Activated CD8-positive, alpha-beta memory T cell treated with anti-CD3 and anti-CD28 coated beads, Interleukin-2, amount 50 U/mL, for 1 hour (primary cell): ENCODE measurements around the gene KCTD7.
"Not testable (repeated sequence)": the region's sequence is repeated elsewhere in the genome, so short reads cannot be mapped to it uniquely, and the experiment has no call there.

Experiments used
- DNase-seq: peaks from one replicate; pipeline ENCODE4 v3.0.0-alpha.2; 2020; ENCODE audit errors: extremely low read depth

Gene KCTD7

DNA sequence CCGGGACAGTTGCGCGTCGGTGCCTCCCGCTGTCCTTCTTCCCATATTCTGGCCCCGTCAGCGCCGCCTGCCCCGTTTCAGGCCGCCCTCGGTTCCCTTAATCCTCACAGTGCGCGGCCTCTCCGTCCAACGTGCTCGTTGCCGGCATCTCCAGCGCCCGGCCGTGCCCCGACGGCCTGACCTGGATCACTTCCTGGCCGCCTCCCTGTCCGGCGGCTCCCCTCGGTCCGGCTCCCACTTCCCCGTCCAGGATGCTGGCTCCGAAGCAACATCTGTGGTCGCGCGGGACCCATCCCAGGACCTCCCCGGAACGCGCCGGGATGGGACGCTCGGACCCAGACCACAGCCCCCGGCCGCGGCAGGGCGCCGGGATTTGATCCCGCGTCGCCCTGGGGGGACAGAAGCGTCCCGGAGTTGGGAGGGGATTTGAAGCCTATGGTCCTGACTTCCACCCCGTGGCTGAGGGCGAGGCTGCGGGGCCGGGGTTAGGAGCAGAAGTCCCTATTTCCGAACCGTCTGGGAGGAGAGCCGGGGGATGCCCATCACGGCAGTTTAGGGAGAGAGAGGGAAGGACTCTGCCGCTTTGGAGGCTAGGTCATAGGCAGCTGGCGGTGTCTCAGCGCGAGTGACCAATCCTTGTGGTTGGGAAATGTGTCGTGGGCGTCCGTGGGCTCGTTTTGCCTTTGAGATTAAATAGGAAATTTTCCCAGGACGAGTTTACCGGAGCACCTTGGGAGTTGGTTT is 53.8 kb downstream of the KCTD7 start:
- DNase-seq = no peak

GRCh38 chr7:66683094-66683769 is 54.6 kb downstream of the KCTD7 start:
- not testable (repeated sequence) for DNase-seq

DNA sequence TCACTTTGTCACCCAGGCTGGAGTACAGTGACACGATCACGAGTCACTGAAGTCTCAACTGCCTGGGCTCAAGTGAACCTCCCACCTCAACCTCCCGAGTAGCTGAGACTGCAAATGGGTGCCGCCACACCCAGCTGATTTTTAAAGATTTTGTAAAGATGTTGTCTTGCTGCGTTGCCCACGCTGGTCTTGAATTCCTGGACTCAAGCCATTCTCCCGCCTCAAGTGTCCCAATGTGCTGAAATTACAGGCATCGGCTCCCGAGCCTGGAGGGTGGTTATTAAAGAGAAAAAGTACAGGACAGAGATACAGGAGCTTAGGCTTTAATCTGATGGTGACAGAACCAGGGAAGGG is 55.1 kb downstream of the KCTD7 start:
- no peak for DNase-seq

- DNase-seq = not testable (repeated sequence)
These were observed 57.0 kb downstream of the KCTD7 start for GRCh38 chr7:66685663-66686062.

DNA sequence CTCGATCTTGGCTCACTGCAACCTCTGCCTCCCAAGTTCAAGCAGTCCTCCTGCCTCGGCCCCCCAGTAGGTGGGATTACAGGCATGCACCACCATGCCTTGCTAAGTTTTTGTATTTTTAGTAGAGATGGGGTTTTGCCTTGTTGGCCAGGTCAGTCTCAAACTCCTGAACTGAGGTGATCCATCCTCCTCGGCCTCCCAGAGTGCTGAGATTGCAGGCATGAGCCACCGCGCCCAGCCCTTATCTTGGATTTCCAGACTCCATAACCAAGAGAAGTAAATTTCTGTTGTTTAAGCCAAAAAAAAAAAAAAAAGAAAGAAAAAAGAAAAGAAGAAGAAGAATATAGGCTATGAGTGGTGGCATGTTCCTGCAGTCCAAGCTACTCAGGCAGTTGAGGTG is 58.5 kb downstream of the KCTD7 start:
- no peak for DNase-seq

DNA sequence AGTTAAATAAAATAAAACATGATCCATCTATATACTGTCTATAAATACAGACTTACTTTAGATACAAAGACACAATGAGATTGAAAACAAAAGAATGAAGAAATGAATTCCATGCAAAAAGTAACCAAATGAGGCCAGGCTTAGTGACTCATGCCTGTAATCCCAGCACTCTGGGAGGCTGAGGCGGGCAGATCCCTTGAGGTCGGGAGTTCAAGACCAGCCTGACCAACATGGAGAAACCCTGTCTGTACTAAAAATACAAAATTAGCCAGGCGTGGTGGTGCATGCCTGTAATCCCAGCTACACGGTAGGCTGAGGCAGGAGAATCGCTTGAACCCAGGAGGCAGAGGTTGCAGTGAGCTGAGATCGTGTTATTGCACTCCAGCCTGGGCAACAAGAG is 59.0 kb downstream of the KCTD7 start:
- not testable (repeated sequence) for DNase-seq

DNA sequence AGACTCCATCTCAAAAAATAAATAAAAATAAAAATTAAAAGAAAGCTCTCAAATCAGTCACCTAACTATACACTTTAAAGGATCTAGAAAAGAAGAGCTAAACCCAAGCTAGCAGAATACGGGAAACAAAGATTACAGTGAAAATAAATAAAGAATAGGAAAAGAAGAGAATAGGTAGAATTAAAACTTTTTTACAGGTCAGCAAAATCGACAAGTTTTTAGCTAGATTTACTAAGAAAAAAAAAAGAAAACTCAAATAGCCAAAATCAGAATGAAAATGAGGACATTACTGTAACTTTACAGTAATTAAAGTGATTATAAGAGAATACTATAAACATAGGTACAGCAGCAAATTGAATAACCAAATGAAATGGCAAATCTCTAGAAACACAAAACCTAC is 60.4 kb downstream of the KCTD7 start:
- no peak for DNase-seq

DNA sequence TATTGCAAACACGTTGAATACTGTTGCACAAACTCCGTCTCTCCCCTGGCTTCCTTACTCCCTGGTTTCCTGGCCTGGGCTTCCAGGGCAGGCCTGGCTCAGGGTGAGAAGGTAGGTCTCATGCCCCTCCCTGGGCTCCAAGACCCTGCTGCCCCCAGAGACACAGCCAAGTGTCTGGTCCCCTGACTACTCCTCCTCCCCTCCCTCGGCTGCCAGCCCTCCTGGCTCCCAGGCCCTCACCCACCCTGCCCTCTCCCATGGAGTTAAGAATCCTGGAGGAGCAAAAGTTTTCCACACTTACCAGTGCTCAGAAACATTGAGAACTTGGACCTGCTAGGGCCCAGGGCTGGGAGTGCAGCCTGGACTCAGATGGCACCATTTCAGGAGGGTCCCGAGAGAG is 64.7 kb downstream of the KCTD7 start:
- no peak for DNase-seq
